GM12878 (cell line): ENCODE measurements around the gene ANKRD60. TPM values are rescaled to one million over a fixed set of nuclear protein-coding genes. Genes with fewer than 3 reads are reported as not detected.

Source experiments
- ATAC-seq: fragments of 200-7000 bp; cut with Tn5 transposase; 3 replicates; pipeline ENCODE4 v1.9.1; 2020; ENCODE audit warnings: mild to moderate bottlenecking, moderate library complexity
- BruUV-seq: library from RNA; stranded (reverse); fragments of 400-500 nt; replicated peaks from 2 replicates; lab custom pipeline; 2021; lab: Mats Ljungman, UMichigan
- CTCF ChIA-PET: fragments of 300-600 bp; sonication (Branson Sonifier 250); formaldehyde crosslinking; extraction: SDS; loops from one replicate; lab custom pipeline; 2021; ENCODE audit warnings: inconsistent platforms; lab: Yijun Ruan, JAX
- POLR2A ChIA-PET: fragments of 350-600 bp; formaldehyde crosslinking; extraction: SDS; loops from one replicate; lab custom pipeline; 2021; ENCODE audit warnings: inconsistent platforms; lab: Charles Lee
- RAD21 ChIA-PET: fragments of 300-600 bp; sonication (Branson Sonifier 250); formaldehyde crosslinking; loops from one replicate; lab custom pipeline; 2023; ENCODE audit warnings: antibody characterized with exemption; ENCODE audit not compliant: unreplicated experiment; lab: Charles Lee
- SMC1A ChIA-PET: fragments of 300-600 bp; sonication (Branson Sonifier 250); formaldehyde crosslinking; loops from one replicate; lab custom pipeline; 2023; ENCODE audit not compliant: unreplicated experiment, uncharacterized antibody; lab: Charles Lee
- DNase-seq: peaks from one replicate; pipeline ENCODE4 v3.0.0-alpha.2; 2011; ENCODE audit warnings: low read depth, low spot score
- FAIRE-seq: peaks from 3 replicates; lab custom pipeline; 2011; peaks lifted over from hg19 to GRCh38; lab: Jason Lieb, UNC
- H2AFZ ChIP-seq: 2 replicates; pipeline ENCODE4 v1.6.0; 2011; ENCODE audit warnings: low read depth, low read length, control low read depth; ENCODE audit not compliant: control insufficient read depth
- H3K27ac ChIP-seq: 2 replicates; pipeline ENCODE4 v1.5.1; 2011; ENCODE audit warnings: control low read depth; ENCODE audit not compliant: control insufficient read depth, insufficient read depth
- H3K27me3 ChIP-seq, 2 experiments: replicated peaks in 1 of 2; 2 replicates each; pipeline versions ENCODE4 v1.6.0 to v1.6.1; 2011; ENCODE audit warnings: low read length in 1 of 2; ENCODE audit not compliant: control insufficient read depth in 2 of 2, insufficient read depth in 2 of 2
- H3K36me3 ChIP-seq, 2 experiments: 2 replicates each; pipeline ENCODE4 v1.5.1; 2011; ENCODE audit warnings: low read length in 1 of 2; ENCODE audit not compliant: control insufficient read depth in 2 of 2, insufficient read depth in 2 of 2
- H3K4me1 ChIP-seq: 2 replicates; pipeline ENCODE4 v1.6.1; 2011; ENCODE audit warnings: mild to moderate bottlenecking, low read length, moderate library complexity, mixed read lengths; ENCODE audit not compliant: control insufficient read depth, insufficient read depth
- H3K4me2 ChIP-seq: 2 replicates; pipeline ENCODE4 v1.6.0; 2011; ENCODE audit warnings: control low read depth; ENCODE audit not compliant: control insufficient read depth, insufficient read depth
- H3K4me3 ChIP-seq: fragments of 200-600 bp; sonication (generic); 2 replicates; pipeline ENCODE4 v1.5.1; 2016
- H3K79me2 ChIP-seq: 2 replicates; pipeline ENCODE4 v1.6.0; 2011; ENCODE audit warnings: low read length; ENCODE audit not compliant: control insufficient read depth, insufficient read depth
- H3K9ac ChIP-seq: 2 replicates; pipeline ENCODE4 v1.8.0; 2011; ENCODE audit warnings: low read length, control low read depth, mixed read lengths; ENCODE audit not compliant: control insufficient read depth, insufficient read depth
- H3K9me3 ChIP-seq: replicated peaks from 3 replicates; pipeline ENCODE4 v1.5.1; 2011; ENCODE audit warnings: mild to moderate bottlenecking, low read length; ENCODE audit not compliant: control insufficient read depth, insufficient read depth
- H4K20me1 ChIP-seq: 2 replicates; pipeline ENCODE4 v1.6.0; 2011; ENCODE audit not compliant: control insufficient read depth, insufficient read depth
- BCL11A ChIP-seq: IDR thresholded peaks from 2 replicates; pipeline ENCODE4 v1.6.1; 2011; ENCODE audit warnings: low read depth, low read length
- BMI1 ChIP-seq: fragments of 450-650 bp; IDR thresholded peaks from 2 replicates; pipeline ENCODE4 v1.6.1; 2016; ENCODE audit warnings: mild to moderate bottlenecking, moderate library complexity, borderline replicate concordance
- CEBPZ ChIP-seq: fragments of 150-350 bp; IDR thresholded peaks from 2 replicates; pipeline ENCODE4 v1.6.1; 2016; ENCODE audit warnings: low read depth, low read length
- CHD4 ChIP-seq: fragments of 200-600 bp; sonication (generic); IDR thresholded peaks from 2 replicates; pipeline ENCODE4 v1.6.1; 2016; ENCODE audit warnings: mild to moderate bottlenecking
- CREM ChIP-seq: IDR thresholded peaks from 2 replicates; pipeline ENCODE4 v1.6.1; 2014; ENCODE audit warnings: antibody characterized with exemption, low read depth
- EP300 ChIP-seq, 2 experiments: fragments of 150-350 bp in 1 of 2; IDR thresholded peaks; 2 replicates each; pipeline ENCODE4 v1.6.1; 2011 to 2012; ENCODE audit warnings: low read depth in 2 of 2, low read length in 2 of 2, borderline replicate concordance in 1 of 2, improper control_type of control experiment in 1 of 2, inconsistent platforms in 1 of 2; ENCODE audit not compliant: control insufficient read depth in 1 of 2
- HDAC2 ChIP-seq: fragments of 200-600 bp; sonication (generic); IDR thresholded peaks from 2 replicates; pipeline ENCODE4 v1.6.1; 2017
- SP1 ChIP-seq: IDR thresholded peaks from one replicate; pipeline ENCODE4 v1.6.1; 2011; ENCODE audit warnings: low read depth, low read length
- TCF3 ChIP-seq: IDR thresholded peaks from 2 replicates; pipeline ENCODE4 v1.6.1; 2012; ENCODE audit warnings: low read depth, mild to moderate bottlenecking, low read length, borderline replicate concordance; ENCODE audit not compliant: insufficient read depth
- USF1 ChIP-seq: IDR thresholded peaks from 2 replicates; pipeline ENCODE4 v1.6.1; 2011; ENCODE audit warnings: borderline replicate concordance, low read depth, mild to moderate bottlenecking, moderate library complexity, mixed read lengths, low read length; ENCODE audit not compliant: insufficient read depth; ENCODE audit errors: extremely low read length
- USF2 ChIP-seq: IDR thresholded peaks from 2 replicates; pipeline ENCODE4 v1.6.1; 2011; ENCODE audit warnings: low read depth, low read length, improper control_type of control experiment, borderline replicate concordance
- ZNF24 ChIP-seq: fragments of 450-650 bp; IDR thresholded peaks from 2 replicates; pipeline ENCODE4 v1.6.1; 2017; ENCODE audit warnings: antibody characterized with exemption, mild to moderate bottlenecking
- ZNF687 ChIP-seq: fragments of 450-650 bp; IDR thresholded peaks from 2 replicates; pipeline ENCODE4 v1.6.1; 2017; ENCODE audit warnings: mild to moderate bottlenecking, moderate library complexity
- WGBS: methylation state at CpG from one replicate; pipeline ENCODE4 v1.1.6; 2016; ENCODE audit warnings: low lambda C conversion rate; ENCODE audit not compliant: insufficient replicate concordance, insufficient coverage; ENCODE audit errors: missing lambda C conversion rate; 5-methylcytosine and 5-hydroxymethylcytosine counted together
- in situ Hi-C: fragments of 300-500 bp; cut with MboI; formaldehyde crosslinking; loops from 9 replicates; pipeline ENCODE4 v1.14.3; 2018; ENCODE audit warnings: mixed read lengths
- intact Hi-C: fragments of 100-400 bp; cut with micrococcal nuclease; formaldehyde crosslinking; loops from one replicate; pipeline ENCODE4 v1.14.2; 2022; ENCODE audit not compliant: unreplicated experiment
- polyA plus RNA-seq, 11 experiments: library from polyadenylated mRNA; depleted of rRNA in 4 of 11; unstranded in 6 of 11; stranded (reverse) in 5 of 11; fragments of >200 nt; fragmentation: Nextera tagmentation in 4 of 11; fragmentation: Illumina TruSeq in 1 of 11; extraction: Ambion mirVana in 4 of 11; extraction: Trizol in 1 of 11; gene quantifications; 1 replicate in 1 of 11; 2 replicates in 10 of 11; pipeline versions ENCODE4 v1.2.1 to v1.2.3, GENCODE V29; 2011 to 2016; ENCODE audit warnings: inconsistent platforms in 2 of 11, missing spikeins in 2 of 11, low read depth in 1 of 11
- total RNA-seq, 4 experiments: library from RNA; depleted of rRNA in 3 of 4; stranded (reverse); fragments of >200 nt in 3 of 4; fragmentation: Illumina TruSeq in 1 of 4; extraction: Trizol in 1 of 4; gene quantifications; 2 replicates each; pipeline versions ENCODE4 v1.2.1 to v1.2.3, GENCODE V29; 2013 to 2021

ANKRD60 gene
- total and polyA plus RNA-seq, 10 of the 15 experiments (the other 5 are each of a cell fraction or from before 2014, with no cell fraction given) = not detected

- no peak for TF ChIP-seq ZNF687
Measured at GRCh38 chr20:58224097-58224496, 4.4 kb downstream of the ANKRD60 start (continued).

GRCh38 chr20:58223358-58223941, 5.0 kb downstream of the ANKRD60 start:
- POLR2A ChIA-PET = interaction anchor here (0.5 kb wide), 1 partner anchor 429 kb away, joined by 4 read pairs; no protein-coding TSS in a partner anchor
- no TSS peak for BruUV-seq
- no peak for DNase-seq
- TF ChIP-seq USF1 (no peak), HDAC2 (no peak), CEBPZ (no peak), SP1 (no peak), BMI1 (no peak), CHD4 (no peak), CREM (no peak), TCF3 (no peak), USF2 (no peak), EP300 (IDR thresholded peaks at IDR 0.05; ENCODE audit: borderline replicate concordance in 1 of 2, control insufficient read depth in 1 of 2, low read depth in 2 of 2, low read length in 2 of 2) (no peak), BCL11A (no peak), ZNF24 (no peak)

More at GRCh38 chr20:58223358-58223941, 5.0 kb downstream of the ANKRD60 start:
- in situ Hi-C loops (no loop called here), intact Hi-C loops (no loop called here)
- peaks cover 8 to 12% of the 10 kb centered on the region in 2 experiments for H3K27me3 ChIP-seq
- RAD21 ChIA-PET = no interaction called here
- no peaks in the 10 kb centered on the region for H3K4me1 ChIP-seq
- no peaks in the 10 kb centered on the region for H3K79me2 ChIP-seq
- 21% methylated on average over 8 of the region's 8 CpGs for WGBS
- ATAC-seq (no peak), FAIRE-seq (no peak)
- H3K27ac ChIP-seq = no peak overlapping the region
- CTCF ChIA-PET = interaction anchor here (1.0 kb wide), 1 partner anchor 11 kb away, joined by 3 read pairs; no protein-coding TSS in a partner anchor
- H3K4me3 ChIP-seq = no peak overlapping the region
- H3K9ac ChIP-seq = no peak overlapping the region
- no peak overlapping the region for H3K4me2 ChIP-seq
- no peaks in the 10 kb centered on the region for H3K36me3 ChIP-seq
- H2AFZ ChIP-seq = no peak overlapping the region
- H3K9me3 ChIP-seq = no peaks in the 10 kb centered on the region; the same call in 1 of the 3 replicates
- SMC1A ChIA-PET = interaction anchor here (1.4 kb wide), 1 partner anchor 12 kb away, joined by 6 read pairs; no protein-coding TSS in a partner anchor
- no peaks in the 10 kb centered on the region for H4K20me1 ChIP-seq
